ENCODE measurements around the gene RPL18.
A peak's percentile ranks its signal among the peaks of the same experiment; 100 is the strongest.

Gene RPL18

GRCh38 chr19:48627201-48627864 lies 8.4 kb upstream of the RPL18 start:
- TF ChIP-seq FOXP2 (optimal IDR thresholded peaks at IDR 0.05; ENCODE audit: borderline replicate concordance, extremely low read depth, extremely low read length, insufficient read depth) (no peak), POLR2AphosphoS5 (IDR thresholded peaks at IDR 0.05; ENCODE audit: low read depth, low read length) (no peak; the same call in 1 of the 2 replicates), TAF1 (IDR thresholded peaks at IDR 0.05; ENCODE audit: borderline replicate concordance, insufficient read depth, low read length) (no peak), SIN3A (IDR thresholded peaks at IDR 0.05; ENCODE audit: borderline replicate concordance, insufficient read depth, low read length) (no peak)
- TF ChIP-seq, protein P1, sequence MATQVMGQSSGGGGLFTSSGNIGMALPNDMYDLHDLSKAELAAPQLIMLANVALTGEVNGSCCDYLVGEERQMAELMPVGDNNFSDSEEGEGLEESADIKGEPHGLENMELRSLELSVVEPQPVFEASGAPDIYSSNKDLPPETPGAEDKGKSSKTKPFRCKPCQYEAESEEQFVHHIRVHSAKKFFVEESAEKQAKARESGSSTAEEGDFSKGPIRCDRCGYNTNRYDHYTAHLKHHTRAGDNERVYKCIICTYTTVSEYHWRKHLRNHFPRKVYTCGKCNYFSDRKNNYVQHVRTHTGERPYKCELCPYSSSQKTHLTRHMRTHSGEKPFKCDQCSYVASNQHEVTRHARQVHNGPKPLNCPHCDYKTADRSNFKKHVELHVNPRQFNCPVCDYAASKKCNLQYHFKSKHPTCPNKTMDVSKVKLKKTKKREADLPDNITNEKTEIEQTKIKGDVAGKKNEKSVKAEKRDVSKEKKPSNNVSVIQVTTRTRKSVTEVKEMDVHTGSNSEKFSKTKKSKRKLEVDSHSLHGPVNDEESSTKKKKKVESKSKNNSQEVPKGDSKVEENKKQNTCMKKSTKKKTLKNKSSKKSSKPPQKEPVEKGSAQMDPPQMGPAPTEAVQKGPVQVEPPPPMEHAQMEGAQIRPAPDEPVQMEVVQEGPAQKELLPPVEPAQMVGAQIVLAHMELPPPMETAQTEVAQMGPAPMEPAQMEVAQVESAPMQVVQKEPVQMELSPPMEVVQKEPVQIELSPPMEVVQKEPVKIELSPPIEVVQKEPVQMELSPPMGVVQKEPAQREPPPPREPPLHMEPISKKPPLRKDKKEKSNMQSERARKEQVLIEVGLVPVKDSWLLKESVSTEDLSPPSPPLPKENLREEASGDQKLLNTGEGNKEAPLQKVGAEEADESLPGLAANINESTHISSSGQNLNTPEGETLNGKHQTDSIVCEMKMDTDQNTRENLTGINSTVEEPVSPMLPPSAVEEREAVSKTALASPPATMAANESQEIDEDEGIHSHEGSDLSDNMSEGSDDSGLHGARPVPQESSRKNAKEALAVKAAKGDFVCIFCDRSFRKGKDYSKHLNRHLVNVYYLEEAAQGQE (IDR thresholded peaks at IDR 0.05; ENCODE audit: insufficient read depth in 1 of 2, low read depth in 2 of 2, low read length in 2 of 2), result no peak

DNA sequence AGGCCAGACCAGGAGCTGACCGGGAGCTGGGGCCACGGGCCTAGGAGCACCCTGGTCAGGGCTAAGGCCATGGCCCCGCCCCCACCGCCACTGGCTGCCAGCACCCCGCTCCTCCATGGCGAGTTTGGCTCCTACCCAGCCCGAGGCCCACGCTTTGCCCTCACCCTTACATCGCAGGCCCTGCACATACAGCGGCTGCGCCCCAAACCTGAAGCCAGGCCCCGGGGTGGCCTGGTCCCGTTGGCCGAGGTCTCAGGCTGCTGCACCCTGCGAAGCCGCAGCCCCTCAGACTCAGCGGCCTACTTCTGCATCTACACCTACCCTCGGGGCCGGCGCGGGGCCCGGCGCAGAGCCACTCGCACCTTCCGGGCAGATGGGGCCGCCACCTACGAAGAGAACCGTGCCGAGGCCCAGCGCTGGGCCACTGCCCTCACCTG lies 6.9 kb upstream of the RPL18 start:
- TF ChIP-seq, protein P1 (IDR thresholded peaks at IDR 0.05; ENCODE audit: insufficient read depth in 1 of 2, low read depth in 2 of 2, low read length in 2 of 2), result no peak
- no peak for TF ChIP-seq TAF1 (IDR thresholded peaks at IDR 0.05; ENCODE audit: borderline replicate concordance, insufficient read depth, low read length)
- TF ChIP-seq SIN3A (IDR thresholded peaks at IDR 0.05; ENCODE audit: borderline replicate concordance, insufficient read depth, low read length), result no peak
- TF ChIP-seq FOXP2 (optimal IDR thresholded peaks at IDR 0.05; ENCODE audit: borderline replicate concordance, extremely low read depth, extremely low read length, insufficient read depth), result no peak
- no peak for TF ChIP-seq POLR2AphosphoS5 (IDR thresholded peaks at IDR 0.05; ENCODE audit: low read depth, low read length)

GRCh38 chr19:48624791-48625723 lies 6.1 kb upstream of the RPL18 start:
- TF ChIP-seq FOXP2 (optimal IDR thresholded peaks at IDR 0.05; ENCODE audit: borderline replicate concordance, extremely low read depth, extremely low read length, insufficient read depth) (no peak), TAF1 (IDR thresholded peaks at IDR 0.05; ENCODE audit: borderline replicate concordance, insufficient read depth, low read length) (no peak), POLR2AphosphoS5 (IDR thresholded peaks at IDR 0.05; ENCODE audit: low read depth, low read length) (no peak), SIN3A (IDR thresholded peaks at IDR 0.05; ENCODE audit: borderline replicate concordance, insufficient read depth, low read length) (no peak)
- TF ChIP-seq, protein P1 (IDR thresholded peaks at IDR 0.05; ENCODE audit: insufficient read depth in 1 of 2, low read depth in 2 of 2, low read length in 2 of 2), result no peak

- TF ChIP-seq SIN3A (IDR thresholded peaks at IDR 0.05; ENCODE audit: borderline replicate concordance, insufficient read depth, low read length), result no peak
- TF ChIP-seq TAF1 (IDR thresholded peaks at IDR 0.05; ENCODE audit: borderline replicate concordance, insufficient read depth, low read length), result no peak
- peak; percentile 8; the same call in 1 of the 2 replicates for TF ChIP-seq POLR2AphosphoS5 (IDR thresholded peaks at IDR 0.05; ENCODE audit: low read depth, low read length)
- peak; percentile 72 for TF ChIP-seq FOXP2 (optimal IDR thresholded peaks at IDR 0.05; ENCODE audit: borderline replicate concordance, extremely low read depth, extremely low read length, insufficient read depth)
These were observed 5.2 kb upstream of the RPL18 start for GRCh38 chr19:48624067-48624594.

DNA sequence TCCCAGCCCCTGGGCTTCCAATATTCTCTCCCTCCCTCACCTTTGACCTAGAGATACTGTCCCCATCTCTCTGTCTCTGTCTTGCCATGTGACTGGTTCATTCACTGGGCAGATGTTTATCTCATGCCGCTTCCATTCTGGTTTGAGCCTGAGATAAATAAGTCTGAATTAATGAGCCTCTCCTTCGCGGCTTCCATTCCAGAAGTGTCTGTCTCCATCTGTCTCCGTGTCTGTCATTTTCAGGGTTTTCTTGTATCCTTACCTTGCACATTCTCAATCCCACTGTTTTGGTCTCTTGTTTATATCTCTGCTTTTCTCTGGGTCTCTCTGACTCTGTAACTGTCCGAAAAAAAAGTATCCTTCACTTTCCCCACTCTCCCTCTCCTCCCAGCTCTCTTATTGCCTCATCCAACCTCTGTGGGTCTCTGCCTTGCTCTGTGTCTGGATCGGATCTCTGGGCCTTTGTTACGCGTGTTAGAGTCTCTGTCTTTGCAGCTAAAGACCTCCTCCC lies 4.6 kb upstream of the RPL18 start:
- TF ChIP-seq, protein P1 (IDR thresholded peaks at IDR 0.05; ENCODE audit: insufficient read depth in 1 of 2, low read depth in 2 of 2, low read length in 2 of 2), result no peak
- peak; percentile 48; the same call in 1 of the 2 replicates for TF ChIP-seq POLR2AphosphoS5 (IDR thresholded peaks at IDR 0.05; ENCODE audit: low read depth, low read length)
- TF ChIP-seq SIN3A (IDR thresholded peaks at IDR 0.05; ENCODE audit: borderline replicate concordance, insufficient read depth, low read length), result no peak
- no peak for TF ChIP-seq FOXP2 (optimal IDR thresholded peaks at IDR 0.05; ENCODE audit: borderline replicate concordance, extremely low read depth, extremely low read length, insufficient read depth)
